DOHH2 (cell line): ENCODE data around the gene PTPA.

Source experiments
- H3F3A ChIP-seq: fragments of 200-600 bp; sonication (generic), shearing (Covaris generic); 2 replicates; pipeline ENCODE4 v1.6.0; 2016; ENCODE audit warnings: antibody characterized with exemption, mild to moderate bottlenecking; ENCODE audit not compliant: control insufficient read depth, insufficient read depth
- H3K27ac ChIP-seq: fragments of 200-600 bp; sonication (generic); 2 replicates; pipeline ENCODE4 v1.5.1; 2014; ENCODE audit warnings: low read depth, mild to moderate bottlenecking, low read length, moderate library complexity
- H3K27me3 ChIP-seq: fragments of 200-600 bp; sonication (generic); 2 replicates; pipeline ENCODE4 v1.6.1; 2014; ENCODE audit warnings: mild to moderate bottlenecking, low read length, mixed read lengths; ENCODE audit not compliant: control insufficient read depth
- H3K36me3 ChIP-seq: fragments of 200-600 bp; sonication (generic); 2 replicates; pipeline ENCODE4 v1.6.1; 2014; ENCODE audit warnings: mild to moderate bottlenecking, low read length, moderate library complexity, mixed read lengths; ENCODE audit not compliant: control insufficient read depth
- H3K4me1 ChIP-seq: fragments of 200-600 bp; sonication (generic); 2 replicates; pipeline ENCODE4 v1.6.1; 2014; ENCODE audit warnings: mild to moderate bottlenecking, low read length, mixed read lengths; ENCODE audit not compliant: control insufficient read depth
- H3K4me2 ChIP-seq: fragments of 200-600 bp; sonication (generic); 2 replicates; pipeline ENCODE4 v1.6.0; 2014; ENCODE audit warnings: mild to moderate bottlenecking, low read length, moderate library complexity
- H3K4me3 ChIP-seq: fragments of 200-600 bp; sonication (generic); 2 replicates; pipeline ENCODE4 v1.5.1; 2014; ENCODE audit warnings: mild to moderate bottlenecking, low read length, mixed read lengths
- H3K79me2 ChIP-seq: fragments of 200-600 bp; sonication (generic); 2 replicates; pipeline ENCODE4 v1.6.1; 2014; ENCODE audit warnings: mild to moderate bottlenecking, low read length, mixed read lengths; ENCODE audit not compliant: control insufficient read depth
- H3K9me2 ChIP-seq: fragments of 200-600 bp; sonication (generic); replicated peaks from 2 replicates; pipeline ENCODE4 v1.6.1; 2014; ENCODE audit warnings: mild to moderate bottlenecking, low read length, mixed read lengths; ENCODE audit not compliant: control insufficient read depth
- H3K9me3 ChIP-seq: fragments of 200-600 bp; sonication (generic); 2 replicates; pipeline ENCODE4 v1.6.1; 2014; ENCODE audit warnings: antibody characterized with exemption, low read length, mixed read lengths; ENCODE audit not compliant: control insufficient read depth, insufficient read depth
- H4K20me1 ChIP-seq: fragments of 200-600 bp; sonication (generic); 2 replicates; pipeline ENCODE4 v1.6.0; 2014; ENCODE audit warnings: low read depth, mild to moderate bottlenecking, antibody characterized with exemption, low read length, moderate library complexity; ENCODE audit not compliant: control insufficient read depth, insufficient read depth
- CTCF ChIP-seq: fragments of 200-600 bp; sonication (generic); IDR thresholded peaks from one replicate; pipeline ENCODE4 v1.5.1; 2014; ENCODE audit warnings: antibody characterized with exemption, mild to moderate bottlenecking, low read depth, low read length; ENCODE audit not compliant: poor library complexity, severe bottlenecking
- EZH2phosphoT487 ChIP-seq: fragments of 200-600 bp; sonication (generic); IDR thresholded peaks from 2 replicates; pipeline ENCODE4 v1.6.1; 2017; ENCODE audit warnings: borderline replicate concordance, mild to moderate bottlenecking, antibody characterized with exemption, low read length, moderate library complexity, mixed read lengths

The PTPA gene

GRCh38 chr9:129143031-129143927 is 32.1 kb downstream of the PTPA start:
- Histone ChIP-seq H3K36me3 (peaks cover 37% of the 10 kb centered on the region), H3K79me2 (peaks cover 14% of the 10 kb centered on the region), H3K27ac (peak overlapping the region; percentile 99), H4K20me1 (no peaks in the 10 kb centered on the region), H3K4me1 (peaks cover 53% of the 10 kb centered on the region), H3K9me2 (no peaks in the 10 kb centered on the region), H3F3A (peaks cover 14% of the 10 kb centered on the region), H3K9me3 (no peaks in the 10 kb centered on the region), H3K27me3 (no peaks in the 10 kb centered on the region), H3K4me2 (peak overlapping the region; percentile 78), H3K4me3 (peak overlapping the region; percentile 49)
- TF ChIP-seq EZH2phosphoT487 (no peak), CTCF (peak; percentile 99)

GRCh38 chr9:129145316-129145715 is 34.1 kb downstream of the PTPA start:
- Histone ChIP-seq H3K9me2 (no peaks in the 10 kb centered on the region), H3K27ac (no peak overlapping the region), H3K4me2 (no peak overlapping the region), H4K20me1 (no peaks in the 10 kb centered on the region; the same call in 1 of the 2 replicates), H3K4me3 (no peak overlapping the region), H3K9me3 (no peaks in the 10 kb centered on the region), H3K27me3 (no peaks in the 10 kb centered on the region), H3F3A (peaks cover 6% of the 10 kb centered on the region), H3K79me2 (peaks cover 14% of the 10 kb centered on the region), H3K4me1 (peaks cover 51% of the 10 kb centered on the region), H3K36me3 (peaks cover 38% of the 10 kb centered on the region)
- TF ChIP-seq CTCF (no peak), EZH2phosphoT487 (no peak)

- peaks cover 46% of the 10 kb centered on the region for H3K4me1 ChIP-seq
These were observed 34.7 kb downstream of the PTPA start for GRCh38 chr9:129145841-129146292.

More at GRCh38 chr9:129145841-129146292, 34.7 kb downstream of the PTPA start:
- no peaks in the 10 kb centered on the region for H3K27me3 ChIP-seq
- peaks cover 13% of the 10 kb centered on the region for H3K79me2 ChIP-seq
- peaks cover 37% of the 10 kb centered on the region for H3K36me3 ChIP-seq
- no peaks in the 10 kb centered on the region for H3K9me2 ChIP-seq
- H3K9me3 ChIP-seq: no peaks in the 10 kb centered on the region
- no peak overlapping the region for H3K4me3 ChIP-seq
- TF ChIP-seq CTCF (no peak), EZH2phosphoT487 (no peak)
- H3F3A ChIP-seq: peaks cover 4% of the 10 kb centered on the region
- no peak overlapping the region for H3K27ac ChIP-seq
- no peaks in the 10 kb centered on the region; the same call in 1 of the 2 replicates for H4K20me1 ChIP-seq
- H3K4me2 ChIP-seq: no peak overlapping the region
